Stimulated activated CD8-positive, alpha-beta memory T cell treated with anti-CD3 and anti-CD28 coated beads, Interleukin-7, amount 100 ng/mL, for 4 hours (primary cell): ENCODE data around the gene IPCEF1.

Experiments used
- DNase-seq, 2 donors: peaks; one replicate each; pipeline ENCODE4 v3.0.0-alpha.2; 2020; ENCODE audit warnings: low read depth in 2 of 2

Gene IPCEF1

GRCh38 chr6:154356690-154357089 lies at the start of gene IPCEF1:
Gene IPCEF1 (minus strand): TSS chr6:154356803. CDS start chr6:154265947, 90,856 bp downstream.
- no peak for DNase-seq

- DNase-seq = no peak
Measured at GRCh38 chr6:154406301-154406700, 49.7 kb upstream of the IPCEF1 start.

DNA sequence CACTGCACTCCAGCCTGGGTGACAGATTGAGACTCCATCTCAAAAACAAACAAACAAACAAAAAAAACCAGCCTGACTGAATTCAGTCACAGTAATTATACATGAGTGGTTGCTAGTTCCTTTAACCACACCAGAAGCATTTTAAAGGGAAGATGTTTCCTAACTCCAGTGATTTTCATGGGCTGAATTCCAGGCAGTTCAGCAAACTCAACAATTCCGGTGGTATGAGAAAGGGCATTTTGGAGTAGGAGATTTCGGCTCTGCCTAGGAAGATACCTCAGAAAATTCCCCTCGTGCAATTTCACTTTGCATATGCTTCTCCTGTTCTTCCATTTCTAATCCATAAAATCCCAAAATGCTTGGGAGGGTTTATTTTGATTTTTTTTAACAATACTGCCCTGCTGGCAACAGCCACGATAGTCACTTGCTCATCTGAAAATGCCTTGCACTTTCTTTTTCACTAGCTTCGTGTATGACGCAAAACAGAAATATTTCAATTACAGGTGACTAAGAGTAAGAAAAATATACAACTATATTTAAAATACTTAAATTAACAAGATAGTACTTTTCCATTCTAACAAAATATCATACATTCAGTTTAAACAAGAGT lies 48.3 kb upstream of the IPCEF1 start:
- DNase-seq = no peak

GRCh38 chr6:154403788-154404187 lies 47.2 kb upstream of the IPCEF1 start:
- no peak for DNase-seq

DNA sequence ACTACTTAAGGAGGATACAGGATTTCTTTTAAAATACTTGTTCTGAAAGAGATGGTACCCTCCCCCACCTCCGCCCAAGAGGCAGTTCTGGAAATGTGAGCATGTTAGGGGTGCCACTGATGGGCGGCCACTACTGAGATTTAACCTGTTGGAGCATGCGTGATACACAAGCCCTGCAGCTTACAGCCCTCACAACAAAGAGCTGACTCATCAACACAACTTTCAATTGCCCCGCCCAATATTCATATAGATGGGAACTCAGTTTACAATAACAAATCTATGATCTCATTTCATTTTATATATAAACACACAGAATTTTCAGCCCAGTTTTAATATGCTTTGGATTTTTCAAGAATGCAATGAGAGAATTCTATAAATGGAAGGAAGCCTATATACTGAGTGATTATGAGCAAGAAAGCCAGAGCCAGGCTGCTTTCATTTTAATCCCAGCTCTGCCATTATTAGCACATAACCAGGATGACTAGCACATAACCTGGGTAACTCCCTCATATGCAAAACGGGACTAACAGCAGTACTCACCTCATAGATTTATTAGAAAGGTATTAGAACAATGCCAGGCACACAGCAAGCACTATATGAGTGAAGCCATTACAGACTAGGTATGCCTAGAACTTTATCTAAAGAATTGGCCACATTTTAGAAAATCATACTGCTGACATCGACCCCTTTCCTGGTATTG lies 45.6 kb upstream of the IPCEF1 start:
- no peak for DNase-seq

- no peak for DNase-seq
Measured at GRCh38 chr6:154399097-154399496, 42.5 kb upstream of the IPCEF1 start.

- no peak for DNase-seq
Measured at GRCh38 chr6:154397491-154398195, 41.0 kb upstream of the IPCEF1 start.

DNA sequence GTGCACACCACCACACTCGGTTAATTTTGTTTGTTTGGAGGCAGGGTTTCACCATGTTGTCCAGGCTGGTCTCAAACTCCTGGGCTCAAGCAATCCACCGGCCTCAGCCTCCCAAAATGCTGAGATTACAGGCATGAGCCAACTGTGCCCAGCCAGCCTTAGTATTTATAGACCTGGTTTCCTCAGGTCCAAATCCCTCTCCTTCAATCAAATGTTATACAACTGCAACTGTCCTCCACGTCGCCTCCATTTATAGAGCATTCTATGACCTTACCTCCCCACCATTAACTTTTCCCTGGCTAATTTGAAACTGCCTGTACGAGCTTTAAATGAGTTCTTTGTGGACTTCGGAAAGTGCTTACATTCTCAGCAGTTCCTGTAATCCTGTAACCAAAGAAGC lies 39.3 kb upstream of the IPCEF1 start:
- no peak for DNase-seq

- no peak for DNase-seq
Measured at GRCh38 chr6:154395316-154395715, 38.7 kb upstream of the IPCEF1 start.

- no peak for DNase-seq
Measured at GRCh38 chr6:154394571-154394970, 38.0 kb upstream of the IPCEF1 start.

DNA sequence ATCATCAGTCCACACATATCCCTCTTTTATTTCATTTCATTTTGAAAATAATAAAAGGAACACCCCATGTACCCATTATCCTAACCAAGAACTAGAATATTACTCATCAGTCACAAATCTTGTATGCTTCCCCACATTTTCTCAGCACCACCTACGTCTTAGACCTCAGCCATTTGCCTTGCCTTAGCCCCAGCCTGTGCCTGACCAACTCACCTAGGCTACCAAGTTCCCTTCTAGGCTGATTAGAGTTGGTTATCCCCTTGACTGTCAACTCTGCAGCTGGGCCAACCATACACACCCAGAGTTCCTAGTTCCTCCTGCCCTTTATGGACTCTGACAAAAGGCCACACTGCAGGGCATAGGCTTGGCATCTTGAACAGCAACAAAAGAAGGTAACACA lies 33.4 kb upstream of the IPCEF1 start:
- no peak for DNase-seq

DNA sequence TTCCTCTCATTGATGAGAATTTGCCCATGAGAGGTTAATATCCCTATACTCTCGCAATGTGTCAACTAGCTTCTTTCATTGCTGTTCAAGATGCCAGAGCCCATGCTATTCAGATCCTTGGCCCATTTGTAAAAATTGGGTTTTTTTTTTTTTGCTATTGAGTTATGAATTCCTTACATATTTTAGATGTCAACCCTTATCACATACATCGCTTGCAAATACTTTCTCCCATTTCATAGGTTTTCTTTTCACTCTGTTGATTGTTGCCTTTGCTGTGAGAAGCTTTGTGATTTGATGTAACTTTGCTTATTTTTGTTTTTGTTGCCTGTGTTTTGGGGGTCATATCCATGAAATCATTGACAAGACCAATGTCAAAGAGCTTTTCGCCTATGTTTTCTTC lies 32.2 kb upstream of the IPCEF1 start:
- no peak for DNase-seq

DNA sequence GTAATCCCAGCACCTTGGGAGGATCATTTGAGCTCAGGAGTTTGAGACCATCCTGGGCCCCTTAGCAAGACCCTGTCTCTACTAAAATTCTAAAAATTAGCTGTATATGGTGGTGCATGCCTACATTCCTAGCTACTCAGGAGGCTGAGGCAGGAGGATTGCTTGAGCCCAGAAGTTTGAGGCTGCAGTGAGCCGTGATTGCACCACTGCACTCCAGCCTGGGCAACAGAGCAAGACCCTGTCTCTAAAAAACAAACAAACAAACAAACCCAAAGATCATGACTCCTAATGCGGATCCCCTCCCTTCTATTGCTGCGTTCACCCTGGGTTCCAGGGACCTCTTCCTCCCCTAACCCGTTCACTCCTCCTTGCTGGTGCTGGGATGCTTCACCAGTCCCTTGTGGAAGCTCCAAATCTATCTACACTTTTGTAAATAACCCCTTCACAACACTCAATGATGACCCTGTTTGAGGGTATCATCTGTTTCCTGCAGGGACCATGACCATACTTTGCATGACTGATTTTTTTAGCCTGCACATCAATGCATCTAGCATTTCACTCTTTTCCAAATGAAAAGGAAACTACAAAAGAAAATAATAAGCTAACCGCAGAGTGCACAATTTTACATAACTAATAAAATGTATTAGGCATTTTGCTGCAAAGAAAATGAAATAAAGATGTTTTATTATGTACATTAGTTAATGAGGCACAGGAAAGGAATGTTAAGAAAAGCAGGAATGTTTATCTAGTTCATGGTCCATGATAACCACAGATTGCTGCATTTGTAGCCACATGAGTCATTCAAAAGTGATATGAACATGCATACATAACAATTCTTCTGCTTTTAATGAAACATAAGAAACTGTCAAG lies 30.5 kb upstream of the IPCEF1 start:
- DNase-seq = no peak

- DNase-seq = no peak
Measured at GRCh38 chr6:154384191-154384590, 27.6 kb upstream of the IPCEF1 start.

DNA sequence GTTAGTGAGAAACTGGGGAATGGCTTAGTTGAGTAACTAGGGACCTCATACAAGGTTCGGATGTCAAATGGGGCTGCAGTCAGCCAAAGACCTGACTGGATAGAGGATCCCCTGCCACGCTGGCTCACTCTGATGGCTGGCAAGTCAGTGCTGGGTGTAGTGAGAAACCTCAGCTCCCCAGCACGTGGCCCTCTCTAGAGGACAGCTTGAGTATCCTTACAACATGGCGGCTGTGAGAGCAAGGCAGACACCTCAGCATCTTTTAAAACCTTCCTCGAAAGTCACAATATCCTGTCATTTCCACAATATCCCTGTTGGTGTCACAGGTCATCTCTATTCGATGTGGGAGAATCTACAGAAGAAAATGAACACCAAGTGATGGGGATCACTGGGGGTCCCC lies 26.7 kb upstream of the IPCEF1 start:
- DNase-seq = no peak

DNA sequence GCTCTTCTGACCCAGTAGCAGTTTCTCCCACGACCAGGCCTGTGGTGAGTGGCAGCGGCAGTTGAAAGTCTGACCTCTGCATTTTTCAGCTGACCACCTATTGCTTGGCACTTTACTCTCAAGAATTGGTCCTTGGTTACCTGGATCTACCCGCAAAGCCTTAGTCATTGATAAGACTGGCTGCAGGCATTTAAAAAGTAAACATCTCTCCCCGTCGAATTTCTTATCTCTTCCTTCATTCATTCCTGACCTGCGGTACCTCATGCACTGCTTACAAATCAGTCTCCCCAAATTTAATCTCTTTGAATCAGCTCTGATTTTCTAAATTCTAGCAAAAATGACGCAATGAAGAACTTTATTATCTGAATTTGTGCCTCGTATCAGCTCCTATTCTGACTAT lies 26.1 kb upstream of the IPCEF1 start:
- no peak for DNase-seq

DNA sequence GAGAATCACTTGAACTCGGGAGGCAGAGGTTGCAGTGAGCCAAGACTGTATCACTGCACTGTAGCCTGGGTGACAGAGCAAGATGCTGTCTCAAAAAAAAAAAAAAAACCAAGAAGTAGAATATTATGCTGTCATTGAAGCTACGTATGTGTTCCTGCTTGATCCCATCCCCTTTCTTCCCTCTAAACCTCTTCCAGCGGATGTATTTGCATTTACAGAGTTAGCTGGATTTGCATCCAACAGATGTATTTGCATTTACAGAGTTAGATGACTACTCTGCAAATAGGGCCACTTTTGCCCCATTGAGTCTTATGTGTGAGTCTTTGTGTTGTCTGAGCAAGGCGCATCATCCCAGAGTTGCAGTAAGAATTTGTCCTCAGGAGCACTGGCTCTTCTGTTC lies 24.9 kb upstream of the IPCEF1 start:
- no peak for DNase-seq

DNA sequence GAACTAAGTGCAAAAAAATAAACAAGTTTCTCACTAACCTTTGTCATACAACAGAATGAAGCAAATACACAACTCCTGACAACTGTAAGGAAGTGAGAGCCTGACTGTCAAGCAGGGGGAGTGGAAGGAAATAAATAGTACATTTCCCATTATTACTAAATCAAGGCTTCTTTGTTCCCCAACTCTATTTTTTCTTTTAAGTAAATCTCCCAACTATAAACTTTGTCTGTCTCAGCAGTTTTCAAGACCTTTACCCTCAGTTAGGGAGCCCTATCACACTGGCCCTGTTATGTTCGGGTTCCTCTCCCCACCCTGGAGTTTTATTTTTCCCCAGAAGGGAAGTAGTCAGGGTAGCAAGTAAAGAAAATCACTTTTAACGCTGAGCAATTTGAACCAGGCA lies 24.1 kb upstream of the IPCEF1 start:
- no peak for DNase-seq

DNA sequence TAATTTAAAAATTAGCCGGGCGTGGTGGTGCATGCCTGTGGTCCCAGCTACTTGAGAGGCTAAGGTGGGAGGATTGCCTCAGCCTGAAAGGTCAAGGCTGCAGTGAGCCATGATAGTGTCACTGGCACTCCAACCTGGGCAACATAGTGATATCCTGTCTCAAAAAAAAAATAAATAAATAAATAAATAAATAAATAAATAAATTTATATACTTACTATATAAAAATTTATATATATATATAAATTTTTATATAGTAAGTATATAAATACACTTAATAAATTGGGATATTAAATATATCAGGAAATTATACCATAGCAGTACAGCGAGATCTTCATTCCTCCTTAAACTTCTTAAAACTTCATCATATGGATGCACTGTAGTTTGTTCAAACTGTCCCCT lies 23.0 kb upstream of the IPCEF1 start:
- DNase-seq = no peak

DNA sequence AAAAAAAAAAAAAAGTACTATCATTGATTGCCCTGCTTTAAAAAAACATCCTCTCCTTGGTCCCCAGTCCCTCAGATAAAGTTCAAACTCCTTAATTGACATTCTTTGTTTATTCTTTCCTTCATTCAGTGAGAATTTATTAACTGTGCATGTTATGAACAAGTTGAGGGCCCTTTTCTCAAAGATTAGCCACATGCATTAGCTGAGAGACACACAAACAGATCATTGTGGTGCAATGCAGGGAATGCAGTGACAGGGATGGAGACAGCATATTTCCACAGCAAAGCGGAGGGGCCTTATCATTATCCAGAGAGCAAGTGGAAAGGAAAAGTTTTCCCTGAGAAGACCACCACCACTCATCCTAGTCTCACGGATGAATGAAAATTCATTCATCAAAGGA lies 21.9 kb upstream of the IPCEF1 start:
- no peak for DNase-seq

DNA sequence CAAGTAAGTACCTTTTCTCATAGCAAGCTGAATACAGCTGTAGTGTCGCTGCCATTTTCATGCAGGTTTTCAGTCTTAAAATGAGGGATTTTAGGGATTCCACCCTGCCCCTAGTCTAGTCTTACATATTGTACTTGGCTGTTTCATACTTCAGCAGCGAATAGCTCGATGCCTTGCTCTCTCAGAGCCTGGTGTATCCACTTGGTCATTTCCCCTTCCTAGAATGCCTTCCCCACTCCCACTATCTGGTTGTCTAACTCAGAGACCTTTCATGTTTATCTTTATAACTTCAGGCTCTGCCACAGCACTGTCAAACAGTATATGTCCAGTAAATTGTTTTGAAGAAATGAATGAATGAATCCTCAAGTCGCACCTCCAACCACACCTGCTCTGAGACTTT lies 21.1 kb upstream of the IPCEF1 start:
- no peak for DNase-seq

DNA sequence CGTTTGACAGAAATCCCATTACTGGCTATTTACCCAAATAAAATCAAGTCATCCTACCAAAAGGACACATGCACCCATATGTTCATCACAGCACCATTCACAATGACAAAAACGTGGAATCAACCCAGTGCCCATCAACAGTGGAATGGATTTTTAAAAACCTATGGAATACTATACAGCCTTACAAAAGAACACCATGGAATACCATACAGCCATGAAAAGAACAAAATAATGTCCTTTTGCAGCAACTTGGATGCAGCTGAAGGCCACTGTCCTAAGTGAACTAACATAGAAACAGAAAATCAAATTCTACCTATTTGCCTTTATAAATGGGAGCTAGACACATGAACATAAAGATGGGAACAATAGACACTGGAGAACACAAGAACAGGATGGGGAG lies 17.4 kb upstream of the IPCEF1 start:
- DNase-seq = no peak
